ENCODE measurements around the gene CCL21. TPM values are rescaled to one million over a fixed set of nuclear protein-coding genes. Genes with fewer than 3 reads are reported as not detected.

Gene CCL21
- total and polyA plus RNA-seq, 2 of the 4 experiments (the other 2 are of a cell fraction) = not detected

DNA sequence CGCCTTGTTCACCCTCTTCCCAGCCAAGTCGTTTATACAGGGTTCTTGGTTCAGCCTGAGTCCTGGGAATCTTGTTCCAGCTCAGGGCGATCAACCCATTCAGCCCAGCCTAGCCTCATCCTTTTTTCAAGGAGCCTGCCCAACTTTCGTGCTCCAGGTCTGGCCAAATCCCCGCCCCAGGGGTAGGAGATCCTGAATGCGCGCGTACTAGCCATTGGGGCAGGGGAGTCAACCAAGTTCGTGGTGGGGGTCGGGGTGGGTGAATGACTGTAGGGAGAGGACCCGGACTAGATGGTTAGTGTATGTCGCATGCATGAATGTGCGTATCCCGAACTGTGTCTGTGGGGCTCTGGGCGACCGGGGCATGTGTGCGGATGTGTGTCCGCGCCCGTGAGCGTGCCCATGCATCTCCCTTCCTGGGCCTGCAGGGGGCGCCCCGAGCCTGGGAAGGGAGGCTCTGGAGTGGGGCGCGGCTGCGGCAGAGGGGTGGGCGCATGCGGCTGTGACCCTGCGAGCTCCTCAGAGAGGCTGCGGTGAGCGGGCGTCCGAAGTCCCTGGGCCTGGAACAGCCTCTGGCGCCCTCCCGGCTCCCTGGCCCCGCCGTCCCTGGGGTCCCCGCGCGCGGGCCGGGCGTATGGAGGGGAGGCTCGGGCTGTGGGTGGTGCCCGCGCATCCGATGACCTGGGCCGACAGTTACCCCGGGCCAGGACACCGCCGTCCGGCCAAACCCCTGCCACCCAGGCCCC lies 8.7 kb downstream of the CCL21 start (continued):
- TF ChIP-seq CHD1 (IDR thresholded peaks at IDR 0.05; ENCODE audit: low read depth, low read length) = no peak
- TF ChIP-seq FOS (IDR thresholded peaks at IDR 0.05; ENCODE audit: low read depth, low read length) = no peak

DNA sequence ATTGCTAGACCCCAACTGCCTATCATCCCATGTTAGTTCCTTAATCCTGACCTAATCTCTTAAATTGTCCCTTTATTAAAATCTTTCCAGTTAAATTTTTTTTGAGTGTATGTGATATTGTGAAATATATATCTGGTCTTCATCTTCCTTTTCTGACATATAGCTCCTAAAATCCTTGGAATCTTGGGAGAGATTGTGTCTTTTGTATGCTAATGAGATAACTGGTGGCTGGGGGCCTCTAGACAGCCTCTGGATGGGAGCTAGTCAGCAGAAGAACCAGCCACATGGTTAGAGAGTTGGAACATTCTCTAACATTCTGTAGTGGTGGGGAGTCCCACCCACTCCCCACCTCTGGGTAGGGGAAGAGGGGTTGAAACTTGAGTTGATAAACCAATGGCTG lies 15.1 kb downstream of the CCL21 start:
- Histone ChIP-seq H4K20me1 (ENCODE audit: insufficient read depth, low read length) (no peaks in the 10 kb centered on the region), H3K4me2 (ENCODE audit: low read depth, low read length) (no peak overlapping the region), H4K5ac (ENCODE audit: low read depth, low read length) (no peak overlapping the region), H3K79me1 (ENCODE audit: low read depth in 1 of 2, low read length in 2 of 2) (no peaks in the 10 kb centered on the region), H2AK5ac (ENCODE audit: low read depth, low read length) (no peak overlapping the region), H2AK9ac (replicated peaks; ENCODE audit: low read depth, low read length, poor library complexity) (no peak overlapping the region), H3K56ac (ENCODE audit: extremely low read depth, insufficient read depth, low read length) (no peak overlapping the region), H3K18ac (ENCODE audit: low read depth, low read length) (no peak overlapping the region), H3K4me1 (ENCODE audit: control insufficient read depth, insufficient read depth, low read length) (no peaks in the 10 kb centered on the region), H3K9ac (ENCODE audit: low read depth, low read length) (no peak overlapping the region), H3K9me1 (ENCODE audit: insufficient read depth, low read length) (0 out of 2 replicates have a peak, but pooled peaks cover 4% of the 10 kb centered on the region), H3K4ac (ENCODE audit: low read depth, low read length) (no peak overlapping the region), H2BK120ac (ENCODE audit: low read depth, low read length) (no peak overlapping the region), H2BK20ac (ENCODE audit: low read depth, low read length) (no peak overlapping the region), H2BK15ac (ENCODE audit: low read depth, low read length) (no peak overlapping the region), H4K91ac (ENCODE audit: insufficient read depth, low read depth, low read length) (no peak overlapping the region), H3K23ac (ENCODE audit: low read depth, low read length) (no peak overlapping the region), H3K9me3 (ENCODE audit: control insufficient read depth, insufficient read depth, low read length) (no peaks in the 10 kb centered on the region), H4K8ac (ENCODE audit: low read depth in 2 of 2, low read length in 2 of 2) (no peak overlapping the region), H2BK5ac (ENCODE audit: low read depth, low read length, poor library complexity, severe bottlenecking) (no peak overlapping the region), H3K14ac (replicated peaks; ENCODE audit: low read depth, low read length) (no peak overlapping the region), H3K27ac (ENCODE audit: insufficient read depth, low read length) (no peak overlapping the region), H2AFZ (replicated peaks; ENCODE audit: low read length, poor library complexity) (no peak overlapping the region), H3K36me3 (ENCODE audit: control insufficient read depth, insufficient read depth, low read length) (no peaks in the 10 kb centered on the region), H3K27me3 (ENCODE audit: control insufficient read depth, insufficient read depth, low read length) (peaks cover 2% of the 10 kb centered on the region), H3K4me3 (ENCODE audit: insufficient read depth, low read depth, low read length) (no peak overlapping the region)
- DNase-seq = no peak
- CTCF ChIA-PET = no interaction called here
- POLR2A ChIA-PET (ENCODE audit: unreplicated experiment) = no interaction called here
- BruUV-seq (replicated peaks) = no TSS peak
- dilution Hi-C loops (cut with HindIII; ENCODE audit: low sequenced_read_pairs, unreplicated experiment) (no loop called here), intact Hi-C loops (cut with micrococcal nuclease) (no loop called here), in situ Hi-C loops (cut with MboI; ENCODE audit: low sequenced_read_pairs) (no loop called here)
- no peak for ATAC-seq (ENCODE audit: low read depth)
- TF ChIP-seq NFE2L2 (IDR thresholded peaks at IDR 0.05; ENCODE audit: low read depth, low read length) (no peak), MXI1 (IDR thresholded peaks at IDR 0.05; ENCODE audit: borderline replicate concordance, low read depth, low read length) (no peak), CHD1 (IDR thresholded peaks at IDR 0.05; ENCODE audit: low read depth, low read length) (no peak)

Measured in IMR-90 (cell line).